Neuronal stem cell (in vitro differentiated cells): ENCODE measurements around the gene FAM32A.
A peak's percentile ranks its signal among the peaks of the same experiment; 100 is the strongest.

ENCODE experiments used
- DNase-seq: peaks from one replicate; pipeline ENCODE4 v3.0.0-alpha.2; 2013; ENCODE audit warnings: low spot score
- H2AFZ ChIP-seq: one replicate; pipeline ENCODE4 v1.6.1; 2013; ENCODE audit warnings: mild to moderate bottlenecking, low read length, inconsistent platforms
- H2AK5ac ChIP-seq: 2 replicates; pipeline ENCODE4 v1.6.1; 2013; ENCODE audit warnings: low read depth, mild to moderate bottlenecking, inconsistent platforms, low read length, moderate library complexity, mixed read lengths
- H2BK120ac ChIP-seq: 2 replicates; pipeline ENCODE4 v1.6.1; 2013; ENCODE audit warnings: low read depth, mild to moderate bottlenecking, inconsistent platforms, low read length, moderate library complexity, mixed read lengths
- H2BK12ac ChIP-seq: one replicate; pipeline ENCODE4 v1.6.1; 2013; ENCODE audit warnings: low read length, inconsistent platforms
- H2BK15ac ChIP-seq: 2 replicates; pipeline ENCODE4 v1.6.1; 2013; ENCODE audit warnings: mild to moderate bottlenecking, low read length, inconsistent platforms, mixed read lengths
- H2BK5ac ChIP-seq: one replicate; pipeline ENCODE4 v1.6.1; 2013; ENCODE audit warnings: inconsistent platforms, mild to moderate bottlenecking, low read length, moderate library complexity
- H3K14ac ChIP-seq: one replicate; pipeline ENCODE4 v1.6.1; 2013; ENCODE audit warnings: low read length, inconsistent platforms
- H3K18ac ChIP-seq: 2 replicates; pipeline ENCODE4 v1.6.1; 2013; ENCODE audit warnings: low read length, inconsistent platforms
- H3K23ac ChIP-seq: 2 replicates; pipeline ENCODE4 v1.6.1; 2013; ENCODE audit warnings: low read depth, mild to moderate bottlenecking, mixed read lengths, low read length, inconsistent platforms; ENCODE audit not compliant: poor library complexity
- H3K27ac ChIP-seq: replicated peaks from 3 replicates; pipeline ENCODE4 v1.5.1; 2013; ENCODE audit warnings: low read length, inconsistent platforms
- H3K27me3 ChIP-seq, 3 experiments: 2 replicates each; pipeline ENCODE4 v1.6.1; 2013; ENCODE audit warnings: low read length in 3 of 3, mild to moderate bottlenecking in 2 of 3, inconsistent platforms in 1 of 3, low read depth in 1 of 3, mixed read lengths in 1 of 3, moderate library complexity in 1 of 3; ENCODE audit not compliant: control insufficient read depth in 3 of 3, insufficient read depth in 3 of 3
- H3K36me3 ChIP-seq, 2 donors: replicated peaks in 1 of 2; 2 replicates each; pipeline ENCODE4 v1.6.1; 2013; ENCODE audit warnings: low read length in 2 of 2; ENCODE audit not compliant: control insufficient read depth in 2 of 2, insufficient read depth in 2 of 2
- H3K4ac ChIP-seq: 2 replicates; pipeline ENCODE4 v1.6.1; 2013; ENCODE audit warnings: inconsistent platforms, mild to moderate bottlenecking, low read length, moderate library complexity
- H3K4me1 ChIP-seq, 2 donors: 1 replicate in 1 of 2; 2 replicates in 1 of 2; pipeline ENCODE4 v1.6.1; 2013; ENCODE audit warnings: low read length in 2 of 2, low read depth in 1 of 2; ENCODE audit not compliant: control insufficient read depth in 2 of 2, insufficient read depth in 1 of 2
- H3K4me2 ChIP-seq: one replicate; pipeline ENCODE4 v1.6.1; 2013; ENCODE audit warnings: mild to moderate bottlenecking, low read length, inconsistent platforms; ENCODE audit not compliant: insufficient read depth, poor library complexity, severe bottlenecking
- H3K4me3 ChIP-seq, 2 donors: 2 replicates each; pipeline ENCODE4 v1.5.1; 2013; ENCODE audit warnings: low read length in 2 of 2, mild to moderate bottlenecking in 2 of 2, inconsistent platforms in 1 of 2, moderate library complexity in 1 of 2
- H3K79me1 ChIP-seq: one replicate; pipeline ENCODE4 v1.6.1; 2013; ENCODE audit warnings: low read depth, mild to moderate bottlenecking, inconsistent platforms, low read length, moderate library complexity
- H3K9ac ChIP-seq: one replicate; pipeline ENCODE4 v1.6.1; 2013; ENCODE audit warnings: mild to moderate bottlenecking, low read depth, low read length, inconsistent platforms; ENCODE audit not compliant: poor library complexity
- H3K9me3 ChIP-seq, 2 donors: replicated peaks in 1 of 2; 2 replicates each; pipeline versions ENCODE3 to v1.6.1; 2013; ENCODE audit warnings: low read length in 2 of 2, mild to moderate bottlenecking in 2 of 2, inconsistent platforms in 1 of 2, low read depth in 1 of 2, mixed read lengths in 1 of 2, moderate library complexity in 1 of 2; ENCODE audit not compliant: control insufficient read depth in 2 of 2, insufficient read depth in 1 of 2
- H4K8ac ChIP-seq: one replicate; pipeline ENCODE4 v1.6.1; 2013; ENCODE audit warnings: low read depth, mild to moderate bottlenecking, inconsistent platforms, low read length, moderate library complexity
- H4K91ac ChIP-seq: one replicate; pipeline ENCODE4 v1.6.1; 2013; ENCODE audit warnings: low read length, low read depth, mild to moderate bottlenecking, inconsistent platforms; ENCODE audit not compliant: poor library complexity
- WGBS, 2 donors: extraction: QIAGEN DNeasy Blood & Tissue Kit; methylation state at CpG; one replicate each; pipeline ENCODE4 v1.1.7; 2013; ENCODE audit warnings: missing lambda C conversion rate in 2 of 2, mixed read lengths in 1 of 2; ENCODE audit not compliant: insufficient read length in 2 of 2, insufficient replicate concordance in 1 of 2; ENCODE audit errors: extremely low coverage in 2 of 2; 5-methylcytosine and 5-hydroxymethylcytosine counted together

Gene FAM32A

GRCh38 chr19:16198370-16198651 lies 13.1 kb downstream of the FAM32A start:
- H3K79me1 ChIP-seq = peaks cover 6% of the 10 kb centered on the region
- no peak overlapping the region for H3K14ac ChIP-seq
- H3K4me1 ChIP-seq = peaks cover 2 to 3% of the 10 kb centered on the region in 2 donors
- peak overlapping the region; percentile 50 for H3K23ac ChIP-seq
- no peaks in the 10 kb centered on the region for H3K27me3 ChIP-seq
- H2BK120ac ChIP-seq = no peak overlapping the region
- peak overlapping the region; percentile 79 to 99 for H3K4me3 ChIP-seq
- H3K9ac ChIP-seq = peak overlapping the region; percentile 94
- H4K91ac ChIP-seq = no peak overlapping the region
- peak overlapping the region; percentile 97 for H2AFZ ChIP-seq
- no peak overlapping the region for H2BK5ac ChIP-seq
- no peak for DNase-seq
- H2BK12ac ChIP-seq = no peak overlapping the region
- no peak overlapping the region for H2BK15ac ChIP-seq
- H3K27ac ChIP-seq = no peak overlapping the region
- no CpG with 5 or more reads among the region's 18 CpGs for WGBS, 2 donors
- H3K36me3 ChIP-seq = peaks cover 13 to 37% of the 10 kb centered on the region in 2 donors
- H3K18ac ChIP-seq = peak overlapping the region; percentile 97
- no peaks in the 10 kb centered on the region for H3K9me3 ChIP-seq
- peak overlapping the region; percentile 89 for H3K4me2 ChIP-seq
- H2AK5ac ChIP-seq = peak overlapping the region; percentile 51
- H4K8ac ChIP-seq = no peak overlapping the region
- H3K4ac ChIP-seq = no peak overlapping the region

- DNase-seq = no peak
- no peak overlapping the region for H3K4ac ChIP-seq
- H2BK5ac ChIP-seq = no peak overlapping the region
- peaks cover 9% of the 10 kb centered on the region for H3K79me1 ChIP-seq
- no peak overlapping the region for H3K18ac ChIP-seq
- no peak overlapping the region for H2BK15ac ChIP-seq
- peak overlapping the region in 1 of 2 donors; percentile 23 for H3K4me3 ChIP-seq
- H3K27me3 ChIP-seq = no peaks in the 10 kb centered on the region
- no peak overlapping the region for H3K23ac ChIP-seq
- H3K4me1 ChIP-seq = peaks cover 2 to 3% of the 10 kb centered on the region in 2 donors
- no peak overlapping the region for H2AFZ ChIP-seq
- H4K91ac ChIP-seq = no peak overlapping the region
- H2AK5ac ChIP-seq = no peak overlapping the region
- no peak overlapping the region for H2BK120ac ChIP-seq
- H4K8ac ChIP-seq = no peak overlapping the region
- H3K27ac ChIP-seq = no peak overlapping the region
- H3K9ac ChIP-seq = no peak overlapping the region
- no peak overlapping the region for H3K4me2 ChIP-seq
- no peak overlapping the region for H2BK12ac ChIP-seq
- no peaks in the 10 kb centered on the region for H3K9me3 ChIP-seq
- H3K14ac ChIP-seq = no peak overlapping the region
- peaks cover 21 to 45% of the 10 kb centered on the region in 2 donors for H3K36me3 ChIP-seq
- no CpG with 5 or more reads among the region's 9 CpGs for WGBS, 2 donors
Observed at GRCh38 chr19:16199275-16199932, 14.2 kb downstream of the FAM32A start.

GRCh38 chr19:16200038-16201010 lies 15.1 kb downstream of the FAM32A start:
- Histone ChIP-seq H4K91ac (no peak overlapping the region), H3K9ac (no peak overlapping the region), H3K27ac (no peak overlapping the region)

GRCh38 chr19:16201011-16201391 lies 15.8 kb downstream of the FAM32A start:
- no peak overlapping the region for H3K4me3 ChIP-seq
- H3K27me3 ChIP-seq = no peaks in the 10 kb centered on the region
- no peak overlapping the region for H2AK5ac ChIP-seq
- H4K91ac ChIP-seq = no peak overlapping the region
- H3K27ac ChIP-seq = no peak overlapping the region
- no peak overlapping the region for H2BK15ac ChIP-seq
- H3K9me3 ChIP-seq = no peaks in the 10 kb centered on the region
- no peak overlapping the region for H3K23ac ChIP-seq
- H2AFZ ChIP-seq = no peak overlapping the region
- no peak overlapping the region for H3K4ac ChIP-seq
- H2BK120ac ChIP-seq = no peak overlapping the region
- no peak overlapping the region for H4K8ac ChIP-seq
- WGBS, 2 donors = no CpG with 5 or more reads among the region's 4 CpGs
- H3K14ac ChIP-seq = no peak overlapping the region
- H3K36me3 ChIP-seq = peaks cover 26 to 58% of the 10 kb centered on the region in 2 donors
- H3K4me2 ChIP-seq = no peak overlapping the region
- H3K9ac ChIP-seq = no peak overlapping the region
- no peak overlapping the region for H3K18ac ChIP-seq
- no peak for DNase-seq
- peaks cover 2 to 3% of the 10 kb centered on the region in 2 donors for H3K4me1 ChIP-seq
- H2BK12ac ChIP-seq = no peak overlapping the region
- peaks cover 9% of the 10 kb centered on the region for H3K79me1 ChIP-seq
- no peak overlapping the region for H2BK5ac ChIP-seq

More at GRCh38 chr19:16200038-16201010, 15.1 kb downstream of the FAM32A start:
- Histone ChIP-seq H3K27me3 (no peaks in the 10 kb centered on the region), H3K18ac (no peak overlapping the region), H3K14ac (no peak overlapping the region), H3K4me3 (no peak overlapping the region), H2BK5ac (no peak overlapping the region), H2BK15ac (no peak overlapping the region), H3K4me2 (no peak overlapping the region), H3K79me1 (peaks cover 9% of the 10 kb centered on the region), H2BK12ac (no peak overlapping the region), H3K23ac (no peak overlapping the region), H4K8ac (no peak overlapping the region), H3K36me3 (peaks cover 22 to 51% of the 10 kb centered on the region in 2 donors), H2AK5ac (no peak overlapping the region), H2BK120ac (no peak overlapping the region), H3K4me1 (peaks cover 2 to 3% of the 10 kb centered on the region in 2 donors), H3K9me3 (no peaks in the 10 kb centered on the region), H2AFZ (no peak overlapping the region), H3K4ac (no peak overlapping the region)
- no peak for DNase-seq
- no CpG with 5 or more reads among the region's 20 CpGs for WGBS, 2 donors
